Mucosa of stomach (tissue), 1 donor: ENCODE measurements around the gene RIPK3.
"Not testable (repeated sequence)": the region's sequence is repeated elsewhere in the genome, so short reads cannot be mapped to it uniquely, and the experiment has no call there.

Experiments used
- H3K27me3 ChIP-seq: one replicate; pipeline ENCODE4 v1.7.0; 2013; ENCODE audit warnings: mild to moderate bottlenecking, low read length; ENCODE audit not compliant: control insufficient read depth, insufficient read depth
- H3K36me3 ChIP-seq: one replicate; pipeline ENCODE4 v1.7.0; 2013; ENCODE audit warnings: low read length; ENCODE audit not compliant: control insufficient read depth, insufficient read depth
- H3K4me1 ChIP-seq: one replicate; pipeline ENCODE4 v1.7.0; 2013; ENCODE audit warnings: mild to moderate bottlenecking, low read length; ENCODE audit not compliant: control insufficient read depth, insufficient read depth
- H3K4me3 ChIP-seq: one replicate; pipeline ENCODE4 v1.7.0; 2013; ENCODE audit warnings: low read length
- H3K9ac ChIP-seq: one replicate; pipeline ENCODE4 v1.7.0; 2013; ENCODE audit warnings: mild to moderate bottlenecking, low read length, moderate library complexity
- H3K9me3 ChIP-seq: one replicate; pipeline ENCODE4 v1.7.0; 2013; ENCODE audit warnings: mild to moderate bottlenecking, low read length, moderate library complexity; ENCODE audit not compliant: control insufficient read depth
- donor health status: Pancreatic carcinoma.

Gene RIPK3

DNA sequence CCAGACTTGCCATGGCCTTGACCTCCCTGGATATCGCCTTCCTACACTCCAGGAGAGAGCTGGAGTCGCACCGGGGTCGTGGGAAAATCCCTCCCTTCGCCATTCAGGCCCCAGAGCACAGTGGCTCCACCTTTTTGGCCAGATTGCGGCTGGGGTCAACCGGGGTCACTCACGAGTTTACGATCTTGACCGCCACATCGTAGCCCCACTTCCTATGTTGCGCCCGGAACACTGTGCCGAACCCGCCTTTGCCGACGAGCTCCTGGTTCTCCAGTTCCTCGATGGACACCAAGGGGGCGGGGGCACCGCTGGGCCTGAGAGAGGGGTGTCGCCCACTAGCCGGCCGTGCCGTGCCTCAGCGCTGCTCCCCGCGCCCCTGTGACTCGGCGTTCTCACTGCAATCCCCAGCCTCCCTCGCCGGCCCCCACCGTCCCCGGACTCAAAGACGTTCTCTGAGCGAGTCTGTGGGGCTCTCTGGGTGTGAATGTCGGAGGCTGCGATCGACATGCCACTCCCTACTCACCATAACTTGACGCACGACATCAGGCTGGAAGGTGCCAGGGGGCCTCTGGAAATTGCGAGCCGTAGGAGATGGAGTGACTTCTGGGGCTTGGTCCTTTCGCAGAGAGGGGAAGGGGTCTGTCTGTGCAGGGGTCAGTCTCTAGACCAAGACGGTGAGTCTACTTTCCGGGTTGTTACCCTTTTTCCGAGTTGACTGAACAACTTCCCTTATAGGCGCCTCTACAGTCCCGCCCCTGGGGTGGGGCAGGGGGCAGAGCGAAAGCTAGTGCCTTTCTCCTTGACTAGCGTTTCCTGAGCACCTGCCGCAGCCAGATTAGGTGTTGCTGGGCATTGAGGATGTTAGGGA is at the start of gene RIPK3:
TSS of gene RIPK3 (minus strand) at position 708 of the 868 bp plus-strand sequence. CDS start at position 543, 165 bp downstream.
- peak within 1 kb of the TSS; percentile 91 for H3K9ac ChIP-seq

DNA sequence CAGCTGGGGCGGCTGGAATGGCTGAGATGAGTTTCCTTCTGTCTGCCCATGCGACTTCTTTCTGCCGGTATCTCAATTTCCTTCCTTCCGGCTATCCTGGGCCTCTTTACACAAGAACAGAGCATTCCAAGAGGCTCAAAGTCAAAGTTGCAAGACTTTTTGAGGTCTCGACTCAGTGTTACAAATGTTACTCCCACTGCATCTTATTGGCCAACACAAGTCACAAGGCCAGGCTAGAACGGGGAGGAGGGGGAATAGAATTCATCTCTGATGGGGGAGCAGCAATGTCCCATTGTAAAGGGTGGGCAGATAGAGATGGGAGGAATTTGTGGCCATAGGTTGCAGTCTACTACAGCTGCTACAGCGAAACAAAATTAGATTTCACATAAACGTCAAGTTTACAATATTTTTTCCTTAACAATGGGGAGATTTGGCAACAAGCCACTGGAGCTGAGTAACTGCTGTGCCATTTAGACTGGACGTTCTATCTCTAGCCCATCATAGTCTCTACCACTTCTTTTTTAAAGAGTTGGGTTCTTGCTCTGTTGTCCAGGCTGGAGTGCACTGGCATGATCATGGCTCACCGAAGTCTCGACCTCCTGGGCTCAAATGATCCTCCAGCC is 49.5 kb upstream of the RIPK3 start:
- Histone ChIP-seq H3K9ac (no peak overlapping the region), H3K4me3 (no peak overlapping the region), H3K36me3 (no peaks in the 10 kb centered on the region), H3K4me1 (peaks cover 5% of the 10 kb centered on the region), H3K9me3 (no peaks in the 10 kb centered on the region), H3K27me3 (no peaks in the 10 kb centered on the region)

More for the DNA sequence above, at the start of gene RIPK3:
- H3K4me3 ChIP-seq: peak within 1 kb of the TSS; percentile 93
- no peaks in the 10 kb centered on the region for H3K9me3 ChIP-seq
- H3K4me1 ChIP-seq: peaks cover 32% of the 10 kb centered on the region
- peaks cover 7% of the 10 kb centered on the region for H3K27me3 ChIP-seq
- peaks cover 5% of the 10 kb centered on the region for H3K36me3 ChIP-seq

DNA sequence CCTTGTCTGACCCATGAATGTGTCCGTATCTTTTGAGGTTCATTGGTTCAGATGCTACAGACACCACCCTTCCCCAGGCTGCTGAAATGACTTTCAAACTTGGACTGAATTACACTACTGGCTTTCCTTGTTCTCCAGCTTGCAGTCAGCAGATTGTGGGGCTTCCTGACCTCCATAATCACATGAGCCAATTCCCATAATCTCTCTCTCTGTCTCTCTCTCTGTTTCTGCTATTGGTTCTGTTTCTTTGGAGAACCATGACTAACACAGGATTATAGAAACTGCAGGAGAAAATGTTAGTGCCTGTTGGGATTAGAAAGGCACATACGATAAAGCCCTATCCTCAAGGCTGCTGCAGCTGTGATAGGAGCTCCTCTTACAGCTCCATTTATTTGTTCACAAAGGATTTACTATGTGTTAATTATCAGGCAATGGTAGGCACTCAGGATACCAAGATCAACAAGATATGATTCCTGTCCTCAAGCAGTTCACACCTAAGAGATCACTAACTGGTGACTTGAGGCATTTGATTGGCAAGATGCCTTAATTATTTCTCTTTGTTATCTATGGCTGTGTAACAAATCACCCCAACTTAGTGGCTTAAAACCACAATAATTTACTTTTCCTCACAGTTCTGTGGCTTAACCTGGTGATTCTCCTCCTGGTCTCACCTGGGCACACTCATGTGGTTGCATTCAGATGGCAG is 48.8 kb upstream of the RIPK3 start:
- no peaks in the 10 kb centered on the region for H3K9me3 ChIP-seq
- no peaks in the 10 kb centered on the region for H3K27me3 ChIP-seq
- H3K9ac ChIP-seq: no peak overlapping the region
- no peak overlapping the region for H3K4me3 ChIP-seq
- H3K4me1 ChIP-seq: peaks cover 5% of the 10 kb centered on the region
- no peaks in the 10 kb centered on the region for H3K36me3 ChIP-seq

DNA sequence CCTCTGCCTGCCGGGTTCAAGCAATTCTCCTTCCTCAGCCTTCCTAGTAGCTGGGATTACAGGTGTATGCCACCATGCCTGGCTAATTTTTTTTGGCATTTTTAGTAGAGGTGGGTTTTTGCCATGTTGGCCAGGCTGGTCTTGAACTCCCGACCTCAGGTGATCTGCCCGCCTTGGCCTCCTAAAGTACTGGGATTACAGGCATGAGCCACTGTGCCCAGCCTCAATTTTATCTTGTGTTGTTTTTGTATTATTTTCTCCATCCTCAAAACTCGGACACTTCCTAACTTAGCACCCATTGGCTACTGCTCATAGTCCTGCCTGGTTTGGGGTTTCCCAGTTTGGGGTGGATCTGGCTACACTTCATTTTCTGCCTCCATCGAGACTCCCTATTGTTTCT is 47.8 kb upstream of the RIPK3 start:
- not testable (repeated sequence) for H3K36me3 ChIP-seq, H3K27me3 ChIP-seq, H3K4me3 ChIP-seq, H3K4me1 ChIP-seq, H3K9me3 ChIP-seq, H3K9ac ChIP-seq

DNA sequence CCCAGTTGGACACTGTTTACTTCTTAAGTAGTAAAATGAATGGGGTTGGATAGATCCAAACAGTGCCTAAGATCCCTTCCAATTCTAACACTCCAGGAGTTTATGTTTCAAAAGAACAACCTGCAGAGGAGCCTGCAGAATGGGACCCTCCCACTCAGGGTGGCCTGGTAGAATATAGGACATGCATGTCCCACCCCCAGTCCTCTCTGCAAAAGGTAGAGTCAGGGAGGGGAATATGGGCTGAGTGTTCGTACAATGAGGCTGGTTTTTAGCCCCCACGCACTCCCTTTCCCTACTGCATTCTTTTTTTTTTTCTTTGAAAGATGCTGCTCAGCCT is 47.2 kb upstream of the RIPK3 start:
- H3K36me3 ChIP-seq: no peaks in the 10 kb centered on the region
- H3K9ac ChIP-seq: no peak overlapping the region
- H3K4me1 ChIP-seq: no peaks in the 10 kb centered on the region

DNA sequence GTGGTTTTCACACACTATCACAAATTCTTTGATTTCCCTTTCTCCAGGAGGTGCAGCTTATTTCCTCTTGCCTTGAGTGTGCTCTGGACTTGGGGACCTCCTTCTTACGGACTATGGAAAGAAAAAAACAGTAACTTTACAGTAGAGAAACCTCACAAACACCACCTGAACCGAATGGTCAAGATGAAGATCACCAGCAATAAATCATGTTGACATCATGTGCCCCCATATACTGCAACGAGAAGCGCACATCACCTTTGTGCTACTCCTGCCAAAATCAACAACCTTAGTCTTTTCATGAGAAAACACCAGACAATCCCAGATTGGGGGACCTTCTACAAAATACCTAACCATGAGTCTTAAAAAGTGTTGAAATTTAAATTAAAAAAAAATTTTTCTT is 45.7 kb upstream of the RIPK3 start:
- no peak overlapping the region for H3K9ac ChIP-seq
- no peaks in the 10 kb centered on the region for H3K36me3 ChIP-seq
- H3K27me3 ChIP-seq: no peaks in the 10 kb centered on the region
- H3K4me3 ChIP-seq: no peak overlapping the region
- no peaks in the 10 kb centered on the region for H3K9me3 ChIP-seq
- no peaks in the 10 kb centered on the region for H3K4me1 ChIP-seq

More for the DNA sequence above, 47.2 kb upstream of the RIPK3 start:
- Histone ChIP-seq H3K4me3 (no peak overlapping the region), H3K27me3 (no peaks in the 10 kb centered on the region), H3K9me3 (no peaks in the 10 kb centered on the region)

DNA sequence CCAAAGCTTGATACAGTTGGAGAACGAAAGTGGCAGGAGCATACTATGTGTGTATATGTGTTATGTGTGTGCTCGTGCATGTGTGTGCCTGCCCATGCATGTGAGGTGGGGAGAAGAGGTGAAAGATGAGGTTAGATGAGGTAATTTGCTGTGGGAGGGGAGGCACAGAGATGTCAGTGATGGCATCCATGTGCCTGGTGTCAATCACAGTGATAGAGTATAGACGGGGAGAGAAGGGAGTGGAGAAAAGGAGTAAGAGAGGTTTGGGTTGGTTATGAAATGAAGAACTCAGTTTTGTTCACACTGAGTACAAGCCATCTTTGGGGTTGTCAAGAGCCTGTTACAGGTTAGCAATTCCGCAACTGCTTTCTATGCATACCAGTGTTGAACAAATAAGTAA is 44.4 kb upstream of the RIPK3 start:
- Histone ChIP-seq H3K27me3 (no peaks in the 10 kb centered on the region), H3K9me3 (no peaks in the 10 kb centered on the region), H3K4me3 (no peak overlapping the region), H3K9ac (no peak overlapping the region), H3K36me3 (no peaks in the 10 kb centered on the region), H3K4me1 (no peaks in the 10 kb centered on the region)

DNA sequence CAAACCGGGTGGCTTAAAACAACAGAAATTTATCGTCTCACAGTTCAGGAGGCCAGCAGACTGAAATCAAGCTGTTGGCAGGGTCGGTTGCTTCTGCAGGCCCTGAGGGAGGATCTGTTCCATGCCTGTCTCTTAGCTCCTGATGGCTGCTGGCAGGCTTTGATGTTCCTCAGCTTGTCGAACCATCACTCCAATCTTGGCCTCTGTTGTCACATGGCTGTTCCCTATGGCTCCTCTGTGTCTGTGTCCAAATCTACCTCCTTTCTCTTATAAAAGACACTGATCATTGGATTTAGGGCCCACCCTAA is 42.2 kb upstream of the RIPK3 start:
- no peaks in the 10 kb centered on the region for H3K27me3 ChIP-seq
- H3K36me3 ChIP-seq: no peaks in the 10 kb centered on the region
- H3K9ac ChIP-seq: no peak overlapping the region
- H3K9me3 ChIP-seq: no peaks in the 10 kb centered on the region
- no peaks in the 10 kb centered on the region for H3K4me1 ChIP-seq
- H3K4me3 ChIP-seq: no peak overlapping the region

DNA sequence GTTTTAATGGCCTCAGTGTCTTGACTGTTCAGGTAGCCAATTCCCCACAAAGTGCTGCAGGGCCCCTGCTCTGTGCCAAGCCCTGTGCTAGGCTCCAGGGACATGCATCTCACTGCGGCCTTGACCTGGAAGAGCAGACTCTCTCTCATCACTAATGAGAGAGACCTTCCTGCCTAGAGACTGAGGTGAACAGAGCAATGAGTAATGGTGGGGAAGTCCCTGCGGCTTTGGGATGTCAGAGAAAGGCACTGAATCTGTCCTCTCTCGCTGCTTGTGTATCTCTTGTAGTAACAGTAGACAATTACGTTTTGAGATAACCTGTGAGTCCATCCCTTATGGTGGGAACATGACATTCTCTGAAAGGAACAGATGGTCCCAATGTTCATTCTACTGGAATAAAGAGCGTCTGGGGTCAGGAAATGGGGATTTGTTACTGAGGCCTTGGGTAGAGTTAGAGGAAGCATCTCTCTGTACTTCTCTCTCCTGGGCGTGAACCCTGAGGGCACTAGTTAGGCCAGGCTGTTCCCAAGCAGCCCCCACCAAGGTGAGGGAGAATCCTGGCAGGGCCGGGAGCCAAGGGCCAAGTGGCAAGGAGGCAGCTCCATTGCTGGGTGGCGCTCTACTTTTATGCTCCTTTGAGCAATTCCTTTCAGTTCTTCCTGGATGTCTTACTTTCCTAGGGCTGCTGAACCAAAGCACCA is 41.7 kb upstream of the RIPK3 start:
- no peaks in the 10 kb centered on the region for H3K27me3 ChIP-seq
- no peaks in the 10 kb centered on the region for H3K36me3 ChIP-seq
- H3K9ac ChIP-seq: no peak overlapping the region
- no peaks in the 10 kb centered on the region for H3K4me1 ChIP-seq
- H3K4me3 ChIP-seq: no peak overlapping the region
- H3K9me3 ChIP-seq: no peaks in the 10 kb centered on the region

DNA sequence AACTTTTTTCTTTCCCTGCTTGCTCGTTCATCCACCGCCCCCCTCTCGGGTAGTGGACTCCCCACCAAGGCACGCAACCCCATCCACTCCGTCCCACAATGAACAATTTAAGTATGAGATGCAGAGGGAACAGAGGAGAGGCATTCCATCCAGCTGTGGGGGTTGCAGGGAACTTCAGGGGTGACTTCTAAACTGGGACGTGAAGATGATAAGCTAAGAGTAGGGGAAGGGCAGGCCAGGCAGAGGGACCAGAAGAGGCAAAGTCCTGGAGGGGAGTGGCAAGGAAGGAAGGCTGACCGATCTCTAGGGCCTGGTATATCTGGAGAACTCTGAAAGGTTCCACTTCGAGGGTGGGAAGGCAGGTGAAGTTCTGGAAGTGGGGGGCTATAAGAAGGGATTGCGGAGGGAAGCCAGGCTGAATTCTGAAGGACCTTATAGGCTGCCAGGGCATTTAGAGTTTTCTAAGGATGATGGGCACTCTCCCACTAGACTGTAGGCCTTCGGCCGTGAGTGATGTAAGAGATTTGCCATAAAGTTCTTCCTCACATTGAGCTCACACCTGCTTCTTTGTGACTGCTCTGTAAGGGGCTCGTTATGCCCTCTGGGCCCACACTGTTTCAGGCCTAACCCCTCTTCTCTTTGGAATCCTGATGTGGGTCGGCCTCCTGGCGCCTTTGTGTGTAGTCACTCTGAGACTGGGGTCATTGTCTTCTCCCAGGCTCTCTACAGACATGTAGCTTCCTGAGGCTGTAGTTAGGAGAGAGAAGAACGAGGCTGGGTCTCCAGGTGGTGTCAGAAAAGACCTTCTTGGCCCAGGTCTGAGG is 40.3 kb upstream of the RIPK3 start:
- Histone ChIP-seq H3K9ac (no peak overlapping the region), H3K4me1 (no peaks in the 10 kb centered on the region), H3K9me3 (no peaks in the 10 kb centered on the region), H3K36me3 (no peaks in the 10 kb centered on the region), H3K4me3 (no peak overlapping the region), H3K27me3 (no peaks in the 10 kb centered on the region)
